ENCODE data around the gene GPC6.
"Not testable (repeated sequence)": the region's sequence is repeated elsewhere in the genome, so short reads cannot be mapped to it uniquely, and the experiment has no call there.

Gene GPC6

DNA sequence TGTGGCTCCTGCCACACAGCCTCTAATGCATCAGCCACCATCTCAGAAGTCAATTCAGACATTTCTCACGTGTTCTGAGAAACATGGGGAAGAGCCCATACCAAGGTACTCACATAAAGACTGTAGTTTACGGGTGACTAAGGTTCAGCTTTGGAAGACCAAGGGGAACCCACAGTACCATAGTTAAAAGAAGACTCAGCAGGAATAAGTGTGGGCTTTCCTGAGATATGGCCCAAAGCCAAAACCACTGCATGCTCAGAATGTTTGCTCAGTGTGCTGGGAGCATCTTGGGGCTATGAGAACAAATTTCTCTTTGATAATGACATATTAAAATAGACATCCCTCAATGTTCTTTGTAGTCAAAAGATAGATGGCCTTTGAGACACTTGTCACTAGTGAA lies 969.1 kb downstream of the GPC6 start:
- DNase-seq, result no peak

DNA sequence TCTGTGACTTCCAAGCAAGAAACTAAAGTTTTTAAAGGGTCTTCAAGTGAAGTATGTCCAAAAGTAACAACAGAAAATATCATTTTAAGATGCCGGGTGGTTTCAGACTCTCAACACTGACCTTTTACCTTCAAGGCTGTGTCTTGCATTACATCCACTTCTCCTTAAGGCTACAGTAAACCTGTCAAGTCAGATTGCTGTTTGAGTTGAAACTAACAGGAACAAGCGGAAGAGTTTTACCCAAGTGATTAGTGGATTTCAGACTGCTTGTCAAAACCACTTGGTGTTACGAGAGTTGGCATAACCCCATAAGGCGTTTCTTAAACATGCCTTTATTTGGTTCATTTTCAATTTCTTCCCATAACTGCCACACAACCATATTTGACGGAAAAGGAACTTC lies 969.8 kb downstream of the GPC6 start:
- DNase-seq, result no peak

GRCh38 chr13:94198681-94199080 lies 972.1 kb downstream of the GPC6 start:
- DNase-seq, result peak; percentile 5 to 39

DNA sequence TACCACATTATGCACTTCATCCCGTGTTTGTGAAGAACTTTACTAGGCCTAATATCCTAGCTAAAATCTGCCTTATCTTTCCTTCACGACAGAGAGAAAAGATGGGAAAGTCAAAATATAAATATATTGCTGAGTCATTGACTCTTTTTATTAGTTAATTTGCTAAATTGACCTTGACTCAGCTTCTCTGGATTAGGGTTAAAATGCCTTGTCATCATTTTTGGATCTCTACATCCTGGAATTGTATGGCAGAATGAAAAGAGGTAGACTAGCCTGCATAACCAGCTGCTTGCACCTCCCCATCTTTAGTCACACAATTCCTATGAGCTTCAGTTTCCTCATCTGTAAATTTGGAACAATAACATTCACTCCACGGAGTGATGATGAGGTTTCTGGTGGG lies 972.5 kb downstream of the GPC6 start:
- DNase-seq, result no peak

- no peak for DNase-seq
Observed at GRCh38 chr13:94201022-94201421, 974.4 kb downstream of the GPC6 start.

- DNase-seq, result no peak
Observed at GRCh38 chr13:94204163-94204562, 977.6 kb downstream of the GPC6 start.

DNA sequence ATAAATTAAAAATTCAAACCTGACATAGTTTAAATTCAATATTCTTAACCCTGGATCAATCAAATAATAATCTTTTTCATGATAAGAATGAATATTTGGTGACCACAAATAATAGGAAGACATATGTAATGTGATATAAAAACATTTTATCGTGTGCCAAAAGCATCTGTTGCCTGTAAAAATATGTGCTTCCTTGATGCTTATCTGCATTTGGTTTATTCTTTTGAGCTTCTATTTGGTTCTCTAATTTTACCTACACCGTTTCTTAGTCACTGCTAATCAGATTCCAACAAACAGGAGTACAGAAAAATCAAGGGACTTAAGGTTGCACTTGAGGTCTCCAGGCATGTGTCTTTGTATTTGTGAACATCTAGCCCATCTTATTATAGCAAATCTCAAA lies 978.3 kb downstream of the GPC6 start:
- DNase-seq, result no peak

DNA sequence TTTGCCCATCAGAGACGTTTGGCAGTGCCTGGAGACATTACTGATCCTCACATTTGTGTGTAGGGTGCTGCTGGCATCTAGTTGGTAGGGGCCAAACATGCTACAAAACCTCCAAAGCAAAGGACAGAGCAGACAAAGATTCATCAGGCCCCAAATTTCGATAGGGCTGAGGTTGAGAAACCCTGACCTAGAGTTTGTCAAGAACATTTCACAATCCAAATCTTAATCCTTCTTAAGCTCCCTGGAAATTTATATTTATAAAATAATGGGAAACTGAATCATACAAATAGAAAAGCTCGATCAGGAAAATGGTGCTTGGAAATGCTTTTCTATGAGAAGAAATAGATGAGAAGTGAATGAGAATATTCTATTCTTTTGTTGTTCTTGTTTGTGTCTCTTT lies 979.3 kb downstream of the GPC6 start:
- DNase-seq, result no peak

DNA sequence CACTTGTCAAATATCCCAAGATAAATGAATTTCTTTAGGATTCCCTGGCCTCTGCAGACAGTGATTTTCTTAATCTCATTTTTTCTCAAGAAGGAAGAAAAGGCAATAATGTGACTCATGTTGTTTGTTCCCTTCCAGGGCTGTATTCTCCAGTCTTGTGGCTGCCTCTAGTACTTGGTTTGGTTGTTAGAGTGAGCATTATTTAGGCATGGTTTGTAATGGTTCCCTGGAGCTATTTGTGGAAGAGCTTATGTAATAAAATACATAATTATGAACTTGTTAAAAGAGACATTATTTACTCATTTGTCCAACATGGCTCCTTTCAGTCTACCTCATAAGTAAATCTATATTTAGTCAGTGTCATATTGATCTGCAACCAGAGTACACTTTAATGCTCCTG lies 982.5 kb downstream of the GPC6 start:
- peak; percentile 36 to 82 for DNase-seq

DNA sequence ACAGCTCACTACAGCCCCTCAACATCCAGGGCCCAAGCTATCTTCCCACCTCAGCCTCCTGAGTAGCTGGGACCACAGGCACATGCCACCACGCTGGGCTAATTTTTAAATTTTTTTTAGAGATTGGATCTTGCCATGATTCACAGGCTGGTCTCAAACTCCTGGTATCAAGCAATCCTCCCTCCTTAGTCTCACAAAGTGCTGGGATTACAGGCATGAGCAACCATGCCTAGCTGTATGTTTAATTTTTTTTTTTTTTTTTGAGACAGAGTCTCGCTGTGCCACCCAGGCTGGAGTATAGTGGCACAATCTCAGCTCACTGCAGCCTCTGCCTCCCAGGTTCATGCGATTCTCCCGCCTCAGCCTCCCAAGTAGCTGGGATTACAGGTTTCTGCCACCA lies 983.3 kb downstream of the GPC6 start:
- not testable (repeated sequence) for DNase-seq

DNA sequence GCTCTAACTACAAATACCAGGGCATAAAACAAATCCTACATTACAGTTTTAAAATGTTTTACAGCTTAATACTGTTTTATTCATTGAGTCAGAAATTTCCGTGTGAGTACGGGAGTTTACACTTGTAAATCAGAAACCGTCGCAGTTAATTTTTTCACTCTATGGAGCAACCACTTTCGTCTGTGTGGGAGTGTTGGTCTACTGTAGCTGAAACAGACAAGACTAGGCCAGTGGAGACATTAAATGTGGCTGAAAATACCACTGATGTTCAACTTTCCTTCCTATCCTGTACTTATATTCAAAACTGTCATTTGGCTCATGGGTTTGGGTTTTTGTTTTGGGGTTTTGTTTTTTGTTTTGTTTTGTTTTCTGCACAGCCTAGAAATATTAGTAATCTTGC lies 984.2 kb downstream of the GPC6 start:
- DNase-seq, result no peak

GRCh38 chr13:94212196-94212595 lies 985.6 kb downstream of the GPC6 start:
- peak in 1 of 2 experiments; percentile 32 for DNase-seq

GRCh38 chr13:94214121-94214520 lies 987.5 kb downstream of the GPC6 start:
- no peak for DNase-seq

- DNase-seq, result no peak
Observed at GRCh38 chr13:94214975-94215374, 988.4 kb downstream of the GPC6 start.

- DNase-seq, result no peak
Observed at GRCh38 chr13:94216476-94216875, 989.9 kb downstream of the GPC6 start.

- DNase-seq, result no peak
Observed at GRCh38 chr13:94217370-94217769, 990.8 kb downstream of the GPC6 start.

DNA sequence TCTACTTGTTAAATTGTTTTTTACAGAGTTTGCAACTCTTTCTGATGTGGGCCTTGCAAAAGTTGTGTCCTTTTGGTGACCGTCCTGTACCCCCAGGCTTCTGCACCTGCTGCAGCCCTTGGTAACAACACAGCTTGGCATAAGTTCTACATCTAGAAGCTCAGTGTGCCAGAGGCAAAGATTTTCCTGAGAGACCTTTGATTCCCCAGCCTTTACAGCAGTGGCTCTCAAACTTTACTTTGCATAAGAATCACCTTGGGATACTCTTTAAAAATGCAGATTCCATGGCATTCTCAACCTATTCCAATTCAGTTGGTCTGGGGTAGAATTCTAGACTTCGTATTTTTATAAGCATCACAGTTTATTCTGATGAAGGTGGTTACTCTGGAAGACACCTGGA lies 991.9 kb downstream of the GPC6 start:
- no peak for DNase-seq

GRCh38 chr13:94218951-94219350 lies 992.3 kb downstream of the GPC6 start:
- no peak for DNase-seq

DNA sequence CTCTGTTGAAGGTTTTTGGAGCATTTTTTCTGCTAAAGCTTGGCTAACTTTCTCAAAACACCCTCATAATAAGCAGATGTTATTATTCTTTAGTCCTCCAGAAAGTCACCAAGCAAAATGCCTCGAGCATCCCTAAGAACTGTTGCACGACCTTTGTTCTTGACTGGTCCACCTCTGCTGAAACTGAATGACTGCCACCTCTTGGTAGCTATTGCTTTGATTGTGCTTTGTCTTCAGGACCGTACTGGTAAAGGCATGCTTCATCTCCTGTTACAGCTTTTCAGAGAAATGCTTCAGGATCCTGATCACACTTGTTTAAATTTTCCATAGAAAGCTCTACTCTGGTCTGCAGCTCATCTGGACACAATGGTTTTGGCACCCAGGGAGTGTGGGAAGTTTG lies 998.1 kb downstream of the GPC6 start:
- no peak for DNase-seq

GRCh38 chr13:94227255-94227879 lies 1000.8 kb downstream of the GPC6 start:
- DNase-seq, result no peak

DNA sequence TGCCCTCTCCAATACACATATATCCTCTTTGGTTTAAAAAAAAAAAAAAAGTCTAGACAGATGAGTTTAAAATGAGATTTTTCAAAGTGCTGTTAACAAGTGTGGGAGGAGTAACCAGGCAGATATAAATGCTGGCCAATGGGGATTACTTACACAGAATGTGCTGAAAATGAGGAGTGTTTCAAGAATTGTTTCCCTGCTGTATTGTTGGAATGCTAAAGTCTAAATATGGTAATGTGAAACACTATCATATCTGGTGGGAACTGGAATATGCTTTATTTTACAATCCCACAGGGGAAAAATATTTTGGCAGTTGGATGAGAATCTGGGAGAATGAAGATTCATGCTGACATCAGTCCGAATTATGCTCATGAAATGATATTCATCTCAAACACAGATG lies 1002.2 kb downstream of the GPC6 start:
- DNase-seq, result no peak

- no peak for DNase-seq
Observed at GRCh38 chr13:94232161-94232950, 1005.7 kb downstream of the GPC6 start.

GRCh38 chr13:94232956-94233355 lies 1006.3 kb downstream of the GPC6 start:
- DNase-seq, result no peak

- DNase-seq, result no peak
Observed at GRCh38 chr13:94233401-94233800, 1006.8 kb downstream of the GPC6 start.

DNA sequence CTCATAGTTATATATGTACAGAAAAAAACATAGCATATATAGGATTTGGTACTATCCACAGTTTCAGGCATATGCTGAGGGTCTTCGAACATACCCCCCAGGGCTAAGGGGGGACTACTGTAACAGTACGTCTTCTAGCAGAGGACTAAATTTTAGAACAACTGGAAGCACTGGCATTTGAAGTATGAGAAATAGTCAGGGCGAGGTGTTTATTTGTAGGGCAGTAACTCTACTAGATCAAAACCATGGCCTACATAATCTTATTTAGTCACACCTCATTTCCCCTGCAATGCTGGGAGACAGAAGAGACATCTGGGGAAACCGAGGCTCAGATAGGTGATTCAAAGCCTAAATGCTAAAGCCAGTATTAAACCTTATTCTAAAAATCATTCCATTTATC lies 1007.2 kb downstream of the GPC6 start:
- no peak for DNase-seq
